Measurements from ENCODE around the gene TLE5.

- TF ChIP-seq POLR2AphosphoS5 (IDR thresholded peaks at IDR 0.05; ENCODE audit: borderline replicate concordance, low read depth, low read length) (no peak), EZH2 (IDR thresholded peaks at IDR 0.05) (no peak)
These were observed 33.8 kb downstream of the TLE5 start for GRCh38 chr19:3028305-3029064.

Measured in SK-N-MC (cell line).